Thyroid gland (tissue), 4 donors: ENCODE results near the gene TCF12.

Experiments used
- CTCF ChIP-seq, 6 experiments: fragments of 200-600 bp in 3 of 6; fragments of 450-650 bp in 3 of 6; sonication (generic) in 3 of 6; IDR thresholded peaks; one replicate each; pipeline ENCODE4 v1.5.1; 2016 to 2019; ENCODE audit warnings: antibody characterized with exemption in 6 of 6, mild to moderate bottlenecking in 2 of 6, inconsistent platforms in 1 of 6, moderate library complexity in 1 of 6
- POLR2A ChIP-seq, 2 donors: fragments of 450-650 bp; IDR thresholded peaks; one replicate each; pipeline ENCODE4 v1.6.1; 2017; ENCODE audit warnings: antibody characterized with exemption in 2 of 2, mild to moderate bottlenecking in 2 of 2, moderate library complexity in 1 of 2

GRCh38 chr15:57059026-57059660, 140.7 kb downstream of the TCF12 start:
- TF ChIP-seq CTCF (IDR thresholded peaks at IDR 0.05) (no peak), POLR2A (IDR thresholded peaks at IDR 0.05) (no peak)
